ENCODE measurements around the gene RWDD1.

- TF ChIP-seq, protein P1, sequence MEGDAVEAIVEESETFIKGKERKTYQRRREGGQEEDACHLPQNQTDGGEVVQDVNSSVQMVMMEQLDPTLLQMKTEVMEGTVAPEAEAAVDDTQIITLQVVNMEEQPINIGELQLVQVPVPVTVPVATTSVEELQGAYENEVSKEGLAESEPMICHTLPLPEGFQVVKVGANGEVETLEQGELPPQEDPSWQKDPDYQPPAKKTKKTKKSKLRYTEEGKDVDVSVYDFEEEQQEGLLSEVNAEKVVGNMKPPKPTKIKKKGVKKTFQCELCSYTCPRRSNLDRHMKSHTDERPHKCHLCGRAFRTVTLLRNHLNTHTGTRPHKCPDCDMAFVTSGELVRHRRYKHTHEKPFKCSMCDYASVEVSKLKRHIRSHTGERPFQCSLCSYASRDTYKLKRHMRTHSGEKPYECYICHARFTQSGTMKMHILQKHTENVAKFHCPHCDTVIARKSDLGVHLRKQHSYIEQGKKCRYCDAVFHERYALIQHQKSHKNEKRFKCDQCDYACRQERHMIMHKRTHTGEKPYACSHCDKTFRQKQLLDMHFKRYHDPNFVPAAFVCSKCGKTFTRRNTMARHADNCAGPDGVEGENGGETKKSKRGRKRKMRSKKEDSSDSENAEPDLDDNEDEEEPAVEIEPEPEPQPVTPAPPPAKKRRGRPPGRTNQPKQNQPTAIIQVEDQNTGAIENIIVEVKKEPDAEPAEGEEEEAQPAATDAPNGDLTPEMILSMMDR (IDR thresholded peaks at IDR 0.05 in 8 of 11, conservative IDR thresholded peaks at IDR 0.05 in 3 of 11), result no peak
- TF ChIP-seq POLR2AphosphoS5 (IDR thresholded peaks at IDR 0.05) (no peak), POLR2A (IDR thresholded peaks at IDR 0.05) (no peak)
Observed at GRCh38 chr6:116633685-116634084, 62.4 kb downstream of the RWDD1 start.
